H1 (cell line): ENCODE results near the gene PHF1. TPM values are rescaled to one million over a fixed set of nuclear protein-coding genes. Genes with fewer than 3 reads are reported as not detected.
A peak's percentile ranks its signal among the peaks of the same experiment; 100 is the strongest.

Experiments
- CTCF ChIA-PET: fragments of 300-600 bp; sonication (Branson Sonifier 250); formaldehyde crosslinking; loops from one replicate; lab custom pipeline; 2021; ENCODE audit not compliant: partially characterized antibody; lab: Charles Lee
- POLR2A ChIA-PET: fragments of 300-600 bp; sonication (Branson Sonifier 250); formaldehyde crosslinking; loops from one replicate; lab custom pipeline; 2021; ENCODE audit warnings: inconsistent platforms; ENCODE audit not compliant: partially characterized antibody; lab: Charles Lee
- DNase-seq, 2 experiments: peaks; one replicate each; pipeline versions ENCODE4 v3.0.0 to v3.0.0-alpha.2; 2010 to 2022; ENCODE audit warnings: low spot score in 2 of 2, low read depth in 1 of 2, mixed read lengths in 1 of 2
- FAIRE-seq: peaks from 2 replicates; lab custom pipeline; 2011; peaks lifted over from hg19 to GRCh38; lab: Jason Lieb, UNC
- H2AFZ ChIP-seq: 2 replicates; pipeline ENCODE4 v1.8.1; 2012; ENCODE audit warnings: low read length, inconsistent platforms
- H2AK5ac ChIP-seq: 2 replicates; pipeline ENCODE4 v1.6.1; 2013; ENCODE audit warnings: low read depth, low read length
- H2BK120ac ChIP-seq: replicated peaks from 2 replicates; pipeline ENCODE3; 2013; ENCODE audit warnings: low read depth, low read length, inconsistent platforms
- H2BK12ac ChIP-seq: 2 replicates; pipeline ENCODE4 v1.6.1; 2013; ENCODE audit warnings: low read depth, low read length
- H2BK15ac ChIP-seq: 2 replicates; pipeline ENCODE4 v1.6.1; 2013; ENCODE audit warnings: low read length
- H2BK20ac ChIP-seq: 2 replicates; pipeline ENCODE4 v1.6.1; 2013; ENCODE audit warnings: low read length
- H2BK5ac ChIP-seq: 2 replicates; pipeline ENCODE4 v1.6.1; 2013; ENCODE audit warnings: low read depth, low read length
- H3K14ac ChIP-seq: 2 replicates; pipeline ENCODE4 v1.6.1; 2013; ENCODE audit warnings: inconsistent platforms; ENCODE audit not compliant: insufficient read length
- H3K18ac ChIP-seq: 2 replicates; pipeline ENCODE4 v1.6.1; 2013; ENCODE audit warnings: low read length; ENCODE audit errors: extremely low read depth
- H3K23ac ChIP-seq: 2 replicates; pipeline ENCODE4 v1.6.1; 2013; ENCODE audit warnings: inconsistent platforms; ENCODE audit not compliant: insufficient read length
- H3K23me2 ChIP-seq: 2 replicates; pipeline ENCODE4 v1.6.1; 2013; ENCODE audit warnings: low read depth, low read length
- H3K27ac ChIP-seq: 2 replicates; pipeline ENCODE4 v1.6.1; 2011; ENCODE audit warnings: low read depth, low read length, inconsistent platforms
- H3K27me3 ChIP-seq, 4 experiments: replicated peaks in 1 of 4; 1 replicate in 1 of 4; 2 replicates in 3 of 4; pipeline versions ENCODE4 v1.6.1 to v1.8.1; 2011 to 2013; ENCODE audit warnings: low read length in 3 of 4, mild to moderate bottlenecking in 3 of 4, inconsistent platforms in 2 of 4, mixed read lengths in 2 of 4, moderate library complexity in 1 of 4; ENCODE audit not compliant: control insufficient read depth in 3 of 4, insufficient read depth in 3 of 4; ENCODE audit errors: extremely low read depth in 1 of 4
- H3K36me3 ChIP-seq, 4 experiments: 2 replicates each; pipeline versions ENCODE4 v1.6.1 to v1.8.1; 2011 to 2013; ENCODE audit warnings: mild to moderate bottlenecking in 4 of 4, low read length in 3 of 4, moderate library complexity in 2 of 4, control low read depth in 1 of 4, inconsistent platforms in 1 of 4; ENCODE audit not compliant: insufficient read depth in 4 of 4, control insufficient read depth in 2 of 4
- H3K4ac ChIP-seq: replicated peaks from 2 replicates; pipeline ENCODE3; 2013; ENCODE audit warnings: low read length, low read depth, mixed read lengths, inconsistent platforms; ENCODE audit not compliant: insufficient read length
- H3K4me1 ChIP-seq, 4 experiments: replicated peaks in 1 of 4; 1 replicate in 1 of 4; 2 replicates in 3 of 4; pipeline versions ENCODE4 v1.6.1 to v1.8.1; 2011 to 2013; ENCODE audit warnings: low read length in 3 of 4, inconsistent platforms in 2 of 4, mixed read lengths in 1 of 4; ENCODE audit not compliant: insufficient read depth in 4 of 4, control insufficient read depth in 3 of 4
- H3K4me2 ChIP-seq, 2 experiments: 2 replicates each; pipeline versions ENCODE4 v1.6.1 to v1.8.1; 2011 to 2013; ENCODE audit warnings: low read depth in 2 of 2, low read length in 2 of 2, control low read depth in 1 of 2, inconsistent platforms in 1 of 2, mild to moderate bottlenecking in 1 of 2; ENCODE audit not compliant: insufficient read depth in 1 of 2
- H3K4me3 ChIP-seq, 4 experiments: fragments of 200-600, 300-600 bp in 1 of 4; sonication (generic), shearing (Covaris generic), sonication (Bioruptor Twin) in 1 of 4; 2 replicates each; pipeline versions ENCODE4 v1.5.1 to v1.8.1; 2011 to 2016; ENCODE audit warnings: low read length in 4 of 4, low read depth in 3 of 4, control low read depth in 2 of 4, inconsistent platforms in 2 of 4, mild to moderate bottlenecking in 2 of 4, mixed read lengths in 1 of 4, moderate library complexity in 1 of 4; ENCODE audit not compliant: insufficient read depth in 2 of 4; ENCODE audit errors: extremely low read depth in 1 of 4
- H3K56ac ChIP-seq: replicated peaks from 2 replicates; pipeline ENCODE3; 2013; ENCODE audit warnings: low read depth, mild to moderate bottlenecking, mixed read lengths, low read length, inconsistent platforms; ENCODE audit not compliant: insufficient read length
- H3K79me1 ChIP-seq: 2 replicates; pipeline ENCODE4 v1.6.1; 2013; ENCODE audit warnings: low read depth, low read length, control low read depth
- H3K79me2 ChIP-seq, 2 experiments: 2 replicates each; pipeline versions ENCODE4 v1.6.1 to v1.8.1; 2012 to 2013; ENCODE audit warnings: low read length in 2 of 2, mild to moderate bottlenecking in 2 of 2, inconsistent platforms in 1 of 2; ENCODE audit not compliant: insufficient read depth in 2 of 2, control insufficient read depth in 1 of 2
- H3K9ac ChIP-seq, 4 experiments: replicated peaks in 1 of 4; 1 replicate in 1 of 4; 2 replicates in 3 of 4; pipeline versions ENCODE4 v1.6.1 to v1.8.1; 2011 to 2013; ENCODE audit warnings: low read depth in 3 of 4, low read length in 3 of 4, control low read depth in 2 of 4, mild to moderate bottlenecking in 2 of 4, moderate library complexity in 2 of 4, inconsistent platforms in 1 of 4; ENCODE audit errors: extremely low read depth in 1 of 4
- H3K9me3 ChIP-seq, 2 experiments: 2 replicates each; pipeline versions ENCODE4 v1.6.1 to v1.8.1; 2012 to 2013; ENCODE audit warnings: mild to moderate bottlenecking in 2 of 2, moderate library complexity in 2 of 2, control low read depth in 1 of 2, inconsistent platforms in 1 of 2, low read depth in 1 of 2, low read length in 1 of 2, mixed read lengths in 1 of 2; ENCODE audit not compliant: insufficient read depth in 2 of 2
- H4K20me1 ChIP-seq, 2 experiments: replicated peaks in 1 of 2; 2 replicates each; pipeline versions ENCODE3 to v1.8.1; 2011 to 2013; ENCODE audit warnings: inconsistent platforms in 2 of 2, low read length in 2 of 2, mild to moderate bottlenecking in 1 of 2; ENCODE audit not compliant: insufficient read depth in 2 of 2, control insufficient read depth in 1 of 2
- H4K5ac ChIP-seq: 2 replicates; pipeline ENCODE4 v1.6.1; 2013; ENCODE audit warnings: low read length, low read depth, mixed read lengths, inconsistent platforms; ENCODE audit not compliant: insufficient read length
- H4K8ac ChIP-seq: 2 replicates; pipeline ENCODE4 v1.8.0; 2013; ENCODE audit warnings: mild to moderate bottlenecking, moderate library complexity, low read length, inconsistent platforms; ENCODE audit not compliant: insufficient read depth; ENCODE audit errors: extremely low read depth
- H4K91ac ChIP-seq: replicated peaks from 2 replicates; pipeline ENCODE3; 2013; ENCODE audit warnings: low read length, mixed read lengths, inconsistent platforms; ENCODE audit not compliant: insufficient read length
- ATF3 ChIP-seq: IDR thresholded peaks from 2 replicates; pipeline ENCODE4 v1.6.1; 2011; ENCODE audit warnings: low read depth, mild to moderate bottlenecking, low read length; ENCODE audit not compliant: insufficient read depth
- CBX8 ChIP-seq: fragments of 300-800, 300-1000 bp; sonication (generic); IDR thresholded peaks from 2 replicates; pipeline ENCODE4 v1.7.1; 2016; ENCODE audit warnings: low read depth, low read length, borderline replicate concordance
- EP300 ChIP-seq, 2 experiments: IDR thresholded peaks; 1 replicate in 1 of 2; 2 replicates in 1 of 2; pipeline ENCODE4 v1.6.1; 2011 to 2012; ENCODE audit warnings: low read depth in 2 of 2, low read length in 2 of 2, mild to moderate bottlenecking in 2 of 2, borderline replicate concordance in 1 of 2, inconsistent platforms in 1 of 2, moderate library complexity in 1 of 2
- FOSL1 ChIP-seq: IDR thresholded peaks from 2 replicates; pipeline ENCODE4 v1.6.1; 2011; ENCODE audit warnings: mild to moderate bottlenecking, low read depth, low read length, moderate library complexity; ENCODE audit not compliant: insufficient read depth
- GTF2F1 ChIP-seq: IDR thresholded peaks from 2 replicates; pipeline ENCODE4 v1.6.1; 2012; ENCODE audit warnings: low read depth, low read length, improper control_type of control experiment, borderline replicate concordance
- MAX ChIP-seq: IDR thresholded peaks from 2 replicates; pipeline ENCODE4 v1.6.1; 2012; ENCODE audit warnings: inconsistent platforms
- POLR2A ChIP-seq, 2 experiments: IDR thresholded peaks; 1 replicate in 1 of 2; 2 replicates in 1 of 2; pipeline ENCODE4 v1.6.1; 2011; ENCODE audit warnings: low read depth in 2 of 2, low read length in 2 of 2, mild to moderate bottlenecking in 2 of 2; ENCODE audit errors: control extremely low read depth in 1 of 2
- POLR2AphosphoS5 ChIP-seq: IDR thresholded peaks from 2 replicates; pipeline ENCODE4 v1.6.1; 2011; ENCODE audit warnings: low read depth, low read length
- SP1 ChIP-seq: IDR thresholded peaks from 2 replicates; pipeline ENCODE4 v1.6.1; 2011; ENCODE audit warnings: low read depth, low read length
- SP4 ChIP-seq: IDR thresholded peaks from 2 replicates; pipeline ENCODE4 v1.6.1; 2012; ENCODE audit warnings: low read length, inconsistent platforms
- WGBS, 2 experiments: shearing (Covaris generic) in 1 of 2; methylation state at CpG; one replicate each; pipeline versions ENCODE4 v1.1.6 to v1.1.7; 2013 to 2015; ENCODE audit warnings: low lambda C conversion rate in 2 of 2, mixed read lengths in 2 of 2, inconsistent platforms in 1 of 2, low coverage in 1 of 2, missing lambda C conversion rate in 1 of 2; ENCODE audit not compliant: insufficient replicate concordance in 2 of 2, insufficient coverage in 1 of 2, insufficient read length in 1 of 2; ENCODE audit errors: extremely low coverage in 1 of 2, missing lambda C conversion rate in 1 of 2; 5-methylcytosine and 5-hydroxymethylcytosine counted together
- polyA plus RNA-seq, 7 experiments: library from polyadenylated mRNA; depleted of rRNA in 3 of 7; stranded (reverse) in 5 of 7; unstranded in 2 of 7; fragments of >200 nt in 5 of 7; fragments of 200-250 nt in 2 of 7; gene quantifications; 1 replicate in 5 of 7; 2 replicates in 1 of 7; 4 replicates in 1 of 7; pipeline versions ENCODE4 v1.2.1 to v1.2.3, GENCODE V29; 2011 to 2013; ENCODE audit warnings: missing spikeins in 2 of 7, mixed read lengths in 2 of 7
- total RNA-seq: library from RNA; stranded (reverse); fragmentation: NEBNext Ultra II Directional; extraction: Animal tissue kit (Norgen Biotek cat#: 25700); gene quantifications from 2 replicates; pipeline ENCODE4 v1.2.1, GENCODE V29; 2021

The PHF1 gene
- total and polyA plus RNA-seq, 2 of the 8 experiments (the other 6 are each of a cell fraction or from before 2014, with no cell fraction given): 47.3 to 78.6 TPM

- peaks cover 8 to 31% (median 15%) of the 10 kb centered on the region in 4 experiments for H3K4me1 ChIP-seq
- H3K27ac ChIP-seq: no peak overlapping the region
- no peak overlapping the region for H4K91ac ChIP-seq
- no peak overlapping the region for H2AK5ac ChIP-seq
- H4K8ac ChIP-seq: peak overlapping the region; percentile 51; the same call in 1 of the 2 replicates
- H2AFZ ChIP-seq: no peak overlapping the region
- no peak overlapping the region for H3K4ac ChIP-seq
- FAIRE-seq (no peak), DNase-seq (peak in 1 of 2 experiments; percentile 52)
- H2BK5ac ChIP-seq: no peak overlapping the region
- H3K23ac ChIP-seq: no peak overlapping the region
- peaks cover 20% of the 10 kb centered on the region for H3K23me2 ChIP-seq
- H3K9me3 ChIP-seq: no peaks in the 10 kb centered on the region
- peaks cover 9% of the 10 kb centered on the region; the same call in 1 of the 2 replicates for H3K79me1 ChIP-seq
- H2BK120ac ChIP-seq: no peak overlapping the region
- H3K27me3 ChIP-seq: no peaks in the 10 kb centered on the region
- no peak overlapping the region; a peak in 2 of 4 replicates for H3K4me2 ChIP-seq
- H3K18ac ChIP-seq: no peak overlapping the region
- ChIA-PET POLR2A (interaction anchor here (0.9 to 2.0 kb wide), 9 partner anchors 11 to 139 kb away, joined by 3 to 11 read pairs (median 5); partner anchors contain the start of gene B3GALT4), CTCF (interaction anchor here (0.6 to 5.7 kb wide), 9 partner anchors 10 to 181 kb away, joined by 3 to 37 read pairs (median 4); partner anchors contain the start of genes ZBTB22 and ZBTB9)
- no peak overlapping the region for H4K5ac ChIP-seq
- H3K79me2 ChIP-seq: peaks cover 11 to 36% of the 10 kb centered on the region in 2 experiments
- no peak overlapping the region for H3K4me3 ChIP-seq
- 81% methylated on average over 5 of the region's 12 CpGs; no CpG with 5 or more reads in 1 of the 2 experiments for WGBS, 2 experiments
- H3K14ac ChIP-seq: no peak overlapping the region
- no peak overlapping the region for H3K56ac ChIP-seq
- no peak overlapping the region for H2BK20ac ChIP-seq
- H4K20me1 ChIP-seq: peaks cover 4 to 17% of the 10 kb centered on the region in 2 experiments
- H3K36me3 ChIP-seq: peaks cover 7 to 45% (median 29%) of the 10 kb centered on the region in 4 experiments; a peak in 7 of 8 replicates
- no peak overlapping the region for H2BK15ac ChIP-seq
- no peak overlapping the region for H3K9ac ChIP-seq
- no peak overlapping the region for H2BK12ac ChIP-seq
- TF ChIP-seq EP300 (IDR thresholded peaks at IDR 0.05; ENCODE audit: borderline replicate concordance in 1 of 2, low read depth in 2 of 2, low read length in 2 of 2): no peak
- no peak for TF ChIP-seq CBX8
- no peak for TF ChIP-seq ATF3
- TF ChIP-seq MAX: no peak
- peak; percentile 53; the same call in 1 of the 2 replicates for TF ChIP-seq POLR2AphosphoS5
- no peak for TF ChIP-seq GTF2F1
- TF ChIP-seq FOSL1: no peak
- no peak for TF ChIP-seq SP1
- no peak for TF ChIP-seq SP4
- peak in 1 of 2 experiments; percentile 57; a peak in 1 of 3 replicates for TF ChIP-seq POLR2A (IDR thresholded peaks at IDR 0.05; ENCODE audit: control extremely low read depth in 1 of 2, low read depth in 2 of 2, low read length in 2 of 2)
Measured at GRCh38 chr6:33414592-33415271, 3.9 kb downstream of the PHF1 start.
